Type B pancreatic cell (in vitro differentiated cells): ENCODE data around the gene OR52R1. TPM values are rescaled to one million over a fixed set of nuclear protein-coding genes. Genes with fewer than 3 reads are reported as not detected.

Experiments used
- DNase-seq: peaks from one replicate; pipeline ENCODE4 v3.0.0; 2021; ENCODE audit warnings: mixed read lengths; ENCODE audit not compliant: unreplicated experiment; ENCODE audit errors: extremely low spot score
- H3K27ac Mint-ChIP-seq: 2 replicates; pipeline ENCODE4 v1.8.0; 2021; ENCODE audit warnings: mild to moderate bottlenecking, mixed read lengths
- H3K27me3 Mint-ChIP-seq: 2 replicates; pipeline ENCODE4 v1.8.0; 2021; ENCODE audit warnings: mixed read lengths
- H3K36me3 Mint-ChIP-seq: 2 replicates; pipeline ENCODE4 v1.8.0; 2021; ENCODE audit warnings: mixed read lengths
- H3K4me1 Mint-ChIP-seq: one replicate; pipeline ENCODE4 v1.8.0; 2021; ENCODE audit warnings: mixed read lengths; ENCODE audit not compliant: unreplicated experiment
- H3K4me3 Mint-ChIP-seq: 2 replicates; pipeline ENCODE4 v1.8.0; 2021; ENCODE audit warnings: mild to moderate bottlenecking, mixed read lengths
- H3K9me3 Mint-ChIP-seq: 2 replicates; pipeline ENCODE4 v1.8.0; 2021; ENCODE audit warnings: mixed read lengths
- CTCF ChIP-seq: fragments of 200-600 bp; sonication (generic); conservative IDR thresholded peaks from 2 replicates; pipeline ENCODE4 v1.5.0; 2021; ENCODE audit warnings: antibody characterized with exemption, mild to moderate bottlenecking
- long read RNA-seq: library from polyadenylated mRNA; unstranded; transcript quantifications from one replicate; pipeline ENCODE4 v2.0.0, GENCODE V29; 2020
- total RNA-seq: library from RNA; stranded (reverse); gene quantifications from 2 replicates; pipeline ENCODE4 v1.2.1, GENCODE V29; 2021; ENCODE audit warnings: low replicate concordance

Gene OR52R1
- not detected in 2 replicates for total RNA-seq
- long read RNA-seq, result 0 reads

- H3K4me3 Mint-ChIP-seq, result no peak within 1 kb of the TSS
- no peak within 1 kb of the TSS for H3K27ac Mint-ChIP-seq
- no peaks in the 10 kb centered on the region for H3K4me1 Mint-ChIP-seq
- no peak for DNase-seq
- no peak for TF ChIP-seq CTCF
- no peaks in the 10 kb centered on the region for H3K36me3 Mint-ChIP-seq
- no peaks in the 10 kb centered on the region for H3K9me3 Mint-ChIP-seq
- no peaks in the 10 kb centered on the region for H3K27me3 Mint-ChIP-seq
Measured at GRCh38 chr11:4804280-4804679, at the start of gene OR52R1. TSS of gene OR52R1 (minus strand) at chr11:4804380. CDS start at chr11:4804380, 0 bp downstream.

GRCh38 chr11:4851033-4851432 lies 46.9 kb upstream of the OR52R1 start:
- no peaks in the 10 kb centered on the region for H3K27me3 Mint-ChIP-seq
- DNase-seq, result no peak
- no peaks in the 10 kb centered on the region for H3K4me1 Mint-ChIP-seq
- no peak overlapping the region for H3K4me3 Mint-ChIP-seq
- TF ChIP-seq CTCF, result no peak
- no peak overlapping the region for H3K27ac Mint-ChIP-seq
- no peaks in the 10 kb centered on the region for H3K9me3 Mint-ChIP-seq
- H3K36me3 Mint-ChIP-seq, result no peaks in the 10 kb centered on the region

GRCh38 chr11:4848908-4849532 lies 44.8 kb upstream of the OR52R1 start, which contains the start of gene OR51S1:
TSS of gene OR51S1 (minus strand) at chr11:4849208. CDS start at chr11:4849208, 0 bp downstream.
- TF ChIP-seq CTCF, result no peak
- Mint-ChIP-seq H3K27ac (no peak within 1 kb of the TSS), H3K4me1 (no peaks in the 10 kb centered on the region)

GRCh38 chr11:4839851-4840549 lies 35.8 kb upstream of the OR52R1 start:
- no peak for DNase-seq
- Mint-ChIP-seq H3K36me3 (no peaks in the 10 kb centered on the region), H3K4me3 (no peak overlapping the region), H3K27me3 (peaks cover 4% of the 10 kb centered on the region), H3K9me3 (no peaks in the 10 kb centered on the region), H3K27ac (no peak overlapping the region), H3K4me1 (no peaks in the 10 kb centered on the region)
- no peak for TF ChIP-seq CTCF

More at GRCh38 chr11:4848908-4849532, 44.8 kb upstream of the OR52R1 start, which contains the start of gene OR51S1:
- H3K36me3 Mint-ChIP-seq, result no peaks in the 10 kb centered on the region
- no peaks in the 10 kb centered on the region for H3K27me3 Mint-ChIP-seq
- H3K4me3 Mint-ChIP-seq, result no peak within 1 kb of the TSS
- DNase-seq, result no peak
- no peaks in the 10 kb centered on the region for H3K9me3 Mint-ChIP-seq

GRCh38 chr11:4830909-4831308 lies 26.7 kb upstream of the OR52R1 start:
- Mint-ChIP-seq H3K36me3 (no peaks in the 10 kb centered on the region), H3K27ac (no peak overlapping the region), H3K4me3 (no peak overlapping the region), H3K4me1 (no peaks in the 10 kb centered on the region), H3K9me3 (no peaks in the 10 kb centered on the region), H3K27me3 (peaks cover 4% of the 10 kb centered on the region)
- DNase-seq, result no peak
- no peak for TF ChIP-seq CTCF
